ENCODE measurements around the gene B3GNT8. TPM values are rescaled to one million over a fixed set of nuclear protein-coding genes. Genes with fewer than 3 reads are reported as not detected.

B3GNT8 gene
- total and polyA plus RNA-seq, 2 of the 4 experiments (the other 2 are of a cell fraction): 0.36 TPM

DNA sequence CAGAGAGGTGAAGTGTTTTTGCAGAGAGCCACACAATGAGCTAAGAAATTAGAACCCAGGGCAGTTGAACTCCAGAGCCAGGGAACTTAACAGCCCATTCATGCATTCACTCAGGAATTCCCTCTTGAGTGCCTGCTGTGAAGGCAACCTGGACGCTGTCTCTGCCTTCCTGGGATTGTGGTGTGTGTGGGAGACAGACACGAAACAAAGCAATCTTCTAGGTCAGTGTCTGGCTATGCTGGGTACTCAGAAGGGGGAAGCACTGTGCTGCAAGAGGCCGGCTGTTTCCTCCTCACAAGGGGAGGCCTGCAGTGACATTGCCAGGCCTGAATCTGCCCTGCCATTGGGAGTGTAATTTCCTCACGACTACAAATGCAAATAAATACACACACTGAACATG, 19.9 kb downstream of the B3GNT8 start:
- no peak overlapping the region for H4K5ac ChIP-seq (ENCODE audit: low read depth, low read length)
- no peaks in the 10 kb centered on the region for H3K27me3 ChIP-seq (ENCODE audit: control insufficient read depth, insufficient read depth, low read length)
- in situ Hi-C loops (cut with MboI; ENCODE audit: low sequenced_read_pairs) (no loop called here), dilution Hi-C loops (cut with HindIII; ENCODE audit: low sequenced_read_pairs, unreplicated experiment) (no loop called here), intact Hi-C loops (cut with micrococcal nuclease) (no loop called here)
- H2BK20ac ChIP-seq (ENCODE audit: low read depth, low read length): no peak overlapping the region
- ChIA-PET CTCF (no interaction called here), POLR2A (ENCODE audit: unreplicated experiment) (no interaction called here)
- H4K20me1 ChIP-seq (ENCODE audit: insufficient read depth, low read length): no peaks in the 10 kb centered on the region
- ATAC-seq (ENCODE audit: low read depth) (no peak), DNase-seq (no peak)
- no peaks in the 10 kb centered on the region for H3K9me3 ChIP-seq (ENCODE audit: control insufficient read depth, insufficient read depth, low read length)
- H3K4me2 ChIP-seq (ENCODE audit: low read depth, low read length): no peak overlapping the region
- no peak overlapping the region for H2BK5ac ChIP-seq (ENCODE audit: low read depth, low read length, poor library complexity, severe bottlenecking)
- H3K79me1 ChIP-seq (ENCODE audit: low read depth in 1 of 2, low read length in 2 of 2): peaks cover 5 to 9% of the 10 kb centered on the region in 2 experiments; a peak in 3 of 4 replicates
- H3K9ac ChIP-seq (ENCODE audit: low read depth, low read length): no peak overlapping the region
- no peak overlapping the region for H3K18ac ChIP-seq (ENCODE audit: low read depth, low read length)
- H3K27ac ChIP-seq (ENCODE audit: insufficient read depth, low read length): no peak overlapping the region
- H3K36me3 ChIP-seq (ENCODE audit: control insufficient read depth, insufficient read depth, low read length): peaks cover 16% of the 10 kb centered on the region
- H3K14ac ChIP-seq (replicated peaks; ENCODE audit: low read depth, low read length): no peak overlapping the region
- no peak overlapping the region for H2AFZ ChIP-seq (replicated peaks; ENCODE audit: low read length, poor library complexity)
- no peak overlapping the region; the same call in 1 of the 2 replicates for H2AK5ac ChIP-seq (ENCODE audit: low read depth, low read length)
- no peak overlapping the region for H2BK120ac ChIP-seq (ENCODE audit: low read depth, low read length)
- H3K4ac ChIP-seq (ENCODE audit: low read depth, low read length): no peak overlapping the region
- no peak overlapping the region for H3K23ac ChIP-seq (ENCODE audit: low read depth, low read length)
- no peak overlapping the region for H4K91ac ChIP-seq (ENCODE audit: insufficient read depth, low read depth, low read length)
- H3K4me1 ChIP-seq (ENCODE audit: control insufficient read depth, insufficient read depth, low read length): peaks cover 4% of the 10 kb centered on the region
- no peak overlapping the region for H3K56ac ChIP-seq (ENCODE audit: extremely low read depth, insufficient read depth, low read length)
- no TSS peak for BruUV-seq (replicated peaks)
- no CpG with 5 or more reads among the region's 4 CpGs for WGBS, 2 experiments (ENCODE audit: extremely low coverage in 2 of 2, insufficient read length in 1 of 2)
- H2BK15ac ChIP-seq (ENCODE audit: low read depth, low read length): no peak overlapping the region
- peaks cover 7% of the 10 kb centered on the region; the same call in 1 of the 2 replicates for H3K9me1 ChIP-seq (ENCODE audit: insufficient read depth, low read length)
- no peak overlapping the region for H2AK9ac ChIP-seq (replicated peaks; ENCODE audit: low read depth, low read length, poor library complexity)
- H3K4me3 ChIP-seq (ENCODE audit: insufficient read depth, low read depth, low read length): no peak overlapping the region
- TF ChIP-seq RAD21 (IDR thresholded peaks at IDR 0.05; ENCODE audit: low read length) (no peak), ELK1 (IDR thresholded peaks at IDR 0.05; ENCODE audit: borderline replicate concordance, low read depth, low read length) (no peak), RCOR1 (IDR thresholded peaks at IDR 0.05; ENCODE audit: insufficient replicate concordance, low read length) (no peak), CHD1 (IDR thresholded peaks at IDR 0.05; ENCODE audit: low read depth, low read length) (no peak), BHLHE40 (IDR thresholded peaks at IDR 0.05; ENCODE audit: low read depth, low read length) (no peak), CTCF (conservative IDR thresholded peaks at IDR 0.05; ENCODE audit: low read depth, low read length) (no peak), FOS (IDR thresholded peaks at IDR 0.05; ENCODE audit: low read depth, low read length) (no peak), CEBPB (IDR thresholded peaks at IDR 0.05; ENCODE audit: low read depth, low read length) (no peak), SMC3 (IDR thresholded peaks at IDR 0.05; ENCODE audit: low read depth, low read length) (no peak), POLR2A (IDR thresholded peaks at IDR 0.05; ENCODE audit: low read depth, low read length) (no peak), MXI1 (IDR thresholded peaks at IDR 0.05; ENCODE audit: borderline replicate concordance, low read depth, low read length) (no peak), NFE2L2 (IDR thresholded peaks at IDR 0.05; ENCODE audit: low read depth, low read length) (no peak), RFX5 (IDR thresholded peaks at IDR 0.05; ENCODE audit: low read depth, low read length) (no peak), MAFK (IDR thresholded peaks at IDR 0.05; ENCODE audit: low read depth, low read length) (no peak)
- TF ChIP-seq, protein P1, sequence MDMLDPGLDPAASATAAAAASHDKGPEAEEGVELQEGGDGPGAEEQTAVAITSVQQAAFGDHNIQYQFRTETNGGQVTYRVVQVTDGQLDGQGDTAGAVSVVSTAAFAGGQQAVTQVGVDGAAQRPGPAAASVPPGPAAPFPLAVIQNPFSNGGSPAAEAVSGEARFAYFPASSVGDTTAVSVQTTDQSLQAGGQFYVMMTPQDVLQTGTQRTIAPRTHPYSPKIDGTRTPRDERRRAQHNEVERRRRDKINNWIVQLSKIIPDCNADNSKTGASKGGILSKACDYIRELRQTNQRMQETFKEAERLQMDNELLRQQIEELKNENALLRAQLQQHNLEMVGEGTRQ (IDR thresholded peaks at IDR 0.05; ENCODE audit: low read depth, low read length): no peak
- H4K8ac ChIP-seq (ENCODE audit: low read depth in 2 of 2, low read length in 2 of 2): no peak overlapping the region
